ENCODE results near the gene FMNL2. TPM values are rescaled to one million over a fixed set of nuclear protein-coding genes. Genes with fewer than 3 reads are reported as not detected.
"Not testable (repeated sequence)": the region's sequence is repeated elsewhere in the genome, so short reads cannot be mapped to it uniquely, and the experiment has no call there.

The FMNL2 gene
- polyA plus RNA-seq, 1 donor from 2014 or later = 86.5 TPM

GRCh38 chr2:152472481-152472887, 137.5 kb downstream of the FMNL2 start:
- Histone ChIP-seq H2AFZ (ENCODE audit: low read depth, low read length) (no peak overlapping the region), H3K4me3 (ENCODE audit: low read length) (no peak overlapping the region), H3K27ac (ENCODE audit: low read length) (no peak overlapping the region), H3K79me2 (replicated peaks; ENCODE audit: insufficient read depth, low read length) (peaks cover 20% of the 10 kb centered on the region), H3K27me3 (ENCODE audit: insufficient read depth, low read depth, low read length) (no peaks in the 10 kb centered on the region), H3K9me2 (ENCODE audit: insufficient read depth, low read length) (no peaks in the 10 kb centered on the region), H3F3A (ENCODE audit: insufficient read depth, low read length, poor library complexity, severe bottlenecking) (no peaks in the 10 kb centered on the region), H3K9me3 (ENCODE audit: low read length) (no peaks in the 10 kb centered on the region), H3K9ac (ENCODE audit: low read length) (no peak overlapping the region), H3K4me2 (ENCODE audit: low read length) (no peak overlapping the region), H4K20me1 (ENCODE audit: insufficient read depth) (no peaks in the 10 kb centered on the region), H3K36me3 (ENCODE audit: insufficient read depth, low read length) (no peaks in the 10 kb centered on the region)
- TF ChIP-seq EP300 (conservative IDR thresholded peaks at IDR 0.05; ENCODE audit: poor library complexity, severe bottlenecking) (no peak), SMC3 (conservative IDR thresholded peaks at IDR 0.05; ENCODE audit: poor library complexity) (no peak), POLR2AphosphoS5 (IDR thresholded peaks at IDR 0.05) (no peak), TAF1 (IDR thresholded peaks at IDR 0.05; ENCODE audit: low read depth) (no peak), CTCF (IDR thresholded peaks at IDR 0.05; ENCODE audit: poor library complexity, severe bottlenecking) (no peak), REST (IDR thresholded peaks at IDR 0.05; ENCODE audit: borderline replicate concordance) (no peak), EZH2 (IDR thresholded peaks at IDR 0.05; ENCODE audit: borderline replicate concordance, insufficient read depth, low read length, poor library complexity, severe bottlenecking) (no peak), RAD21 (conservative IDR thresholded peaks at IDR 0.05) (no peak), MXI1 (conservative IDR thresholded peaks at IDR 0.05; ENCODE audit: poor library complexity, severe bottlenecking) (no peak)

DNA sequence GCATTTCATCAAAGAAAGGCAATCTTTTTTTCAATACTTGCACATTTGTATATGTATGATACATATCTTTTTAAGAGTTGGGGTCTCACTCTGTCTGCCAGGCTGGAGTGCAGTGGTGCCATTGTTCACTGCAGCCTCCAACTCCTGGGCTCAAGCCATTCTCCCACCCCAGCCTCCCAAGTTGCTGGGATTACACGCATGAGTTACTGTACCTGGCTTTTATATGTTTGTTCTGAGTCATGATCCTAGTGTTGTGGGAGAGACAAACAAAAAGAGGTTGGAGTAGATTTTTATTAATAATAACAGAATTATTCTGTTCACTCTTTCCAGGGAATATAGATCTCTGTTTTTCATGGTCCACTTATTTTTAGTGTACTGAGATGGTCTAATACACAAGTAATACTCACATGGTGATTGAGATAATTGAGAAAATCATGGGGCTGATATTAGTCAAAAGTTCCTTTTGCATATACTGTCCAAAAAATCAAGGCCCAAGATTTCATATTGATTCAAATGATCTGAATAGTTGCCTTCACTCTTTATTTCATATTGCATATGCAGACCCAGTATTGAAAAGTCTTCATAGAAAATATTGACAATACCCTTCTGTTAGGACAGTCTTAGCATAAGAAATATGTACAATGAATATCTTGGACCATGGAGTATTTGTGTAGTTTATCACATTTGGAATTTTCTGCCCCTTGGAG, 138.3 kb downstream of the FMNL2 start:
- Histone ChIP-seq H3K27ac (ENCODE audit: low read length) (no peak overlapping the region), H2AFZ (ENCODE audit: low read depth, low read length) (no peak overlapping the region), H3K9me3 (ENCODE audit: low read length) (no peaks in the 10 kb centered on the region), H3K9ac (ENCODE audit: low read length) (no peak overlapping the region), H3K36me3 (ENCODE audit: insufficient read depth, low read length) (no peaks in the 10 kb centered on the region), H3K4me3 (ENCODE audit: low read length) (no peak overlapping the region), H3K27me3 (ENCODE audit: insufficient read depth, low read depth, low read length) (no peaks in the 10 kb centered on the region), H3F3A (ENCODE audit: insufficient read depth, low read length, poor library complexity, severe bottlenecking) (no peaks in the 10 kb centered on the region), H3K9me2 (ENCODE audit: insufficient read depth, low read length) (no peaks in the 10 kb centered on the region), H4K20me1 (ENCODE audit: insufficient read depth) (no peaks in the 10 kb centered on the region), H3K4me2 (ENCODE audit: low read length) (no peak overlapping the region), H3K79me2 (replicated peaks; ENCODE audit: insufficient read depth, low read length) (peaks cover 20% of the 10 kb centered on the region)
- TF ChIP-seq EP300 (conservative IDR thresholded peaks at IDR 0.05; ENCODE audit: poor library complexity, severe bottlenecking) = no peak
- TF ChIP-seq SMC3 (conservative IDR thresholded peaks at IDR 0.05; ENCODE audit: poor library complexity) = no peak
- no peak for TF ChIP-seq POLR2AphosphoS5 (IDR thresholded peaks at IDR 0.05)
- TF ChIP-seq EZH2 (IDR thresholded peaks at IDR 0.05; ENCODE audit: borderline replicate concordance, insufficient read depth, low read length, poor library complexity, severe bottlenecking) = no peak
- no peak for TF ChIP-seq CTCF (IDR thresholded peaks at IDR 0.05; ENCODE audit: poor library complexity, severe bottlenecking)
- TF ChIP-seq RAD21 (conservative IDR thresholded peaks at IDR 0.05) = no peak
- no peak for TF ChIP-seq REST (IDR thresholded peaks at IDR 0.05; ENCODE audit: borderline replicate concordance)
- no peak for TF ChIP-seq TAF1 (IDR thresholded peaks at IDR 0.05; ENCODE audit: low read depth)
- TF ChIP-seq MXI1 (conservative IDR thresholded peaks at IDR 0.05; ENCODE audit: poor library complexity, severe bottlenecking) = no peak

DNA sequence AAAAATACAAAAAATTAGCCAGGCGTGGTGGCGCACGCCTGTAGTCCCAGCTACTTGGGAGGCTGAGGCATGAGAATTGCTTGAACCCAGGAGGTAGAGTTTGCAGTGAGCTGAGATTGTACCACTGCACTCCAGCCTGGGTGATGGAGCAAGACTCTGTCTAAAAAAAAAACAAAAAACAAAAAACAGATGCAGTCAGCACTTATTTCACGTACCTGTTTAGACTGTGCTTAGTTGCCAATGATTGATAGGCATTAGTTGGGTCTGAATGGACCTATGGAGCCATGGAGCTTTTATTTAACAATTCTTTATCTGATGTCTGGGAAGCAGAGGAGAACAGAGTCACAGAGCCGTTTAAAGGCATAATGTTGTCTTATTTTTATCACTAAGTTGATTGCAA, 139.5 kb downstream of the FMNL2 start:
- H2AFZ ChIP-seq (ENCODE audit: low read depth, low read length) = not testable (repeated sequence)
- H3K79me2 ChIP-seq (replicated peaks; ENCODE audit: insufficient read depth, low read length) = peaks cover 20% of the 10 kb centered on the region

More for the DNA sequence above, 139.5 kb downstream of the FMNL2 start:
- H3F3A ChIP-seq (ENCODE audit: insufficient read depth, low read length, poor library complexity, severe bottlenecking); H3K27ac ChIP-seq (ENCODE audit: low read length); H3K9me2 ChIP-seq (ENCODE audit: insufficient read depth, low read length); H3K4me2 ChIP-seq (ENCODE audit: low read length); H3K9ac ChIP-seq (ENCODE audit: low read length); H3K9me3 ChIP-seq (ENCODE audit: low read length); H3K4me3 ChIP-seq (ENCODE audit: low read length); H4K20me1 ChIP-seq (ENCODE audit: insufficient read depth); H3K36me3 ChIP-seq (ENCODE audit: insufficient read depth, low read length); H3K27me3 ChIP-seq (ENCODE audit: insufficient read depth, low read depth, low read length): not testable (repeated sequence)
